HepG2 (cell line): Measurements from ENCODE around the gene RHOG. TPM values are rescaled to one million over a fixed set of nuclear protein-coding genes. Genes with fewer than 3 reads are reported as not detected.

ENCODE experiments used
- ATF7 ChIP-seq, 2 experiments: fragments of 450-650 bp in 1 of 2; sonication (generic) in 1 of 2; formaldehyde crosslinking in 1 of 2; IDR thresholded peaks; 2 replicates each; pipeline versions ENCODE4 v1.4.0 to v1.6.1; 2016 to 2020; ENCODE audit warnings: antibody characterized with exemption in 1 of 2, mild to moderate bottlenecking in 1 of 2, missing genetic modification reagents in 1 of 2
- ELF1 ChIP-seq: sonication (generic); formaldehyde crosslinking; IDR thresholded peaks from 2 replicates; pipeline ENCODE4 v1.4.0; 2020; ENCODE audit warnings: missing genetic modification reagents
- GATAD1 ChIP-seq: IDR thresholded peaks from 2 replicates; pipeline ENCODE4 v1.6.1; 2016; ENCODE audit warnings: missing genetic modification reagents, missing compliant biosample characterization
- HDAC2 ChIP-seq: sonication (generic); formaldehyde crosslinking; IDR thresholded peaks from 2 replicates; pipeline ENCODE4 v1.4.0; 2020; ENCODE audit warnings: missing genetic modification reagents
- KMT2B ChIP-seq: IDR thresholded peaks from 2 replicates; pipeline ENCODE4 v1.6.1; 2016; ENCODE audit warnings: missing genetic modification reagents, missing compliant biosample characterization
- MEF2D ChIP-seq: sonication (generic); formaldehyde crosslinking; IDR thresholded peaks from 2 replicates; pipeline ENCODE4 v1.5.1; 2020; ENCODE audit warnings: mild to moderate bottlenecking, missing genetic modification reagents
- NFRKB ChIP-seq: fragments of 450-650 bp; IDR thresholded peaks from 2 replicates; pipeline ENCODE4 v1.6.1; 2017
- POLR2A ChIP-seq, 2 experiments: IDR thresholded peaks; 2 replicates each; pipeline ENCODE4 v1.6.1; 2011; ENCODE audit warnings: low read depth in 2 of 2, low read length in 2 of 2, mild to moderate bottlenecking in 1 of 2, moderate library complexity in 1 of 2; ENCODE audit not compliant: insufficient read depth in 1 of 2
- PPARG ChIP-seq: conservative IDR thresholded peaks from 2 replicates; pipeline ENCODE4 v1.6.1; 2016; ENCODE audit warnings: missing biosample characterization, missing genetic modification reagents
- SALL1 ChIP-seq: sonication (generic); formaldehyde crosslinking; IDR thresholded peaks from 2 replicates; pipeline ENCODE4 v1.8.0; 2022; ENCODE audit warnings: mild to moderate bottlenecking, missing genetic modification reagents
- SP4 ChIP-seq: sonication (generic); formaldehyde crosslinking; IDR thresholded peaks from 2 replicates; pipeline ENCODE4 v1.8.1; 2023; ENCODE audit warnings: mild to moderate bottlenecking, missing genetic modification reagents
- YEATS2 ChIP-seq: sonication (generic); formaldehyde crosslinking; IDR thresholded peaks from 2 replicates; pipeline ENCODE4 v1.4.0; 2020; ENCODE audit warnings: missing genetic modification reagents, borderline replicate concordance
- YEATS4 ChIP-seq: sonication (generic); formaldehyde crosslinking; IDR thresholded peaks from 2 replicates; pipeline ENCODE4 v1.4.0; 2020; ENCODE audit warnings: missing genetic modification reagents, borderline replicate concordance
- ZFX ChIP-seq: sonication (generic); formaldehyde crosslinking; IDR thresholded peaks from 2 replicates; pipeline ENCODE4 v1.4.0; 2020; ENCODE audit warnings: mild to moderate bottlenecking, low read depth, missing genetic modification reagents, moderate library complexity
- ZNF30 ChIP-seq: sonication (generic); formaldehyde crosslinking; IDR thresholded peaks from 2 replicates; pipeline ENCODE4 v1.5.0; 2020; ENCODE audit warnings: mild to moderate bottlenecking, missing genetic modification reagents
- ZNF350 ChIP-seq: sonication (generic); formaldehyde crosslinking; IDR thresholded peaks from 2 replicates; pipeline ENCODE4 v1.4.0; 2020; ENCODE audit warnings: mild to moderate bottlenecking, low read depth, missing genetic modification reagents, borderline replicate concordance
- ZNF496 ChIP-seq: sonication (generic); formaldehyde crosslinking; IDR thresholded peaks from 2 replicates; pipeline ENCODE4 v1.8.1; 2023; ENCODE audit warnings: mild to moderate bottlenecking, moderate library complexity, missing genetic modification reagents; ENCODE audit not compliant: insufficient replicate concordance
- ZNF547 ChIP-seq: sonication (generic); formaldehyde crosslinking; IDR thresholded peaks from 2 replicates; pipeline ENCODE4 v1.5.1; 2020; ENCODE audit warnings: mild to moderate bottlenecking, missing genetic modification reagents
- ZNF776 ChIP-seq: sonication (generic); formaldehyde crosslinking; IDR thresholded peaks from 2 replicates; pipeline ENCODE4 v1.4.0; 2020; ENCODE audit warnings: mild to moderate bottlenecking, missing genetic modification reagents
- ZNF839 ChIP-seq: sonication (generic); formaldehyde crosslinking; IDR thresholded peaks from 2 replicates; pipeline ENCODE4 v1.4.0; 2020; ENCODE audit warnings: missing genetic modification reagents, mild to moderate bottlenecking, borderline replicate concordance
- ZSCAN20 ChIP-seq: sonication (generic); formaldehyde crosslinking; IDR thresholded peaks from 2 replicates; pipeline ENCODE4 v1.4.0; 2020; ENCODE audit warnings: missing genetic modification reagents, mild to moderate bottlenecking, borderline replicate concordance
- polyA plus RNA-seq, 8 experiments: library from polyadenylated mRNA; depleted of rRNA in 3 of 8; stranded (reverse) in 7 of 8; unstranded in 1 of 8; fragments of >200 nt; fragmentation: Illumina TruSeq in 4 of 8; extraction: Trizol in 4 of 8; gene quantifications; 2 replicates each; pipeline versions ENCODE4 v1.2.1 to v1.2.3, GENCODE V29; 2011 to 2016; ENCODE audit warnings: low read depth in 4 of 8, missing spikeins in 1 of 8, mixed read lengths in 1 of 8; ENCODE audit not compliant: insufficient read depth in 1 of 8
- total RNA-seq, 5 experiments: library from RNA; depleted of rRNA; stranded (reverse); fragments of >200 nt; fragmentation: Illumina TruSeq; extraction: Trizol; gene quantifications; 2 replicates each; pipeline ENCODE4 v1.2.3, GENCODE V29; 2016; ENCODE audit warnings: low read depth in 1 of 5
- TF ChIP-seq, protein P1 (sequence below): sonication (generic); formaldehyde crosslinking; IDR thresholded peaks from 2 replicates; pipeline ENCODE4 v1.4.0; 2020; ENCODE audit warnings: low read depth, mild to moderate bottlenecking, missing genetic modification reagents
- TF ChIP-seq, protein P2 (sequence below): sonication (generic); formaldehyde crosslinking; IDR thresholded peaks from 2 replicates; pipeline ENCODE4 v1.5.1; 2020; ENCODE audit warnings: mild to moderate bottlenecking, missing genetic modification reagents, moderate library complexity
- TF ChIP-seq, protein P3 (sequence below): sonication (generic); formaldehyde crosslinking; IDR thresholded peaks from 2 replicates; pipeline ENCODE4 v1.8.0; 2023; ENCODE audit warnings: mild to moderate bottlenecking, missing genetic modification reagents

RHOG gene
- total and polyA plus RNA-seq, 2 of the 13 experiments (the other 11 are each of a cell fraction or from before 2014, with no cell fraction given), result 7.7 to 23.4 TPM

DNA sequence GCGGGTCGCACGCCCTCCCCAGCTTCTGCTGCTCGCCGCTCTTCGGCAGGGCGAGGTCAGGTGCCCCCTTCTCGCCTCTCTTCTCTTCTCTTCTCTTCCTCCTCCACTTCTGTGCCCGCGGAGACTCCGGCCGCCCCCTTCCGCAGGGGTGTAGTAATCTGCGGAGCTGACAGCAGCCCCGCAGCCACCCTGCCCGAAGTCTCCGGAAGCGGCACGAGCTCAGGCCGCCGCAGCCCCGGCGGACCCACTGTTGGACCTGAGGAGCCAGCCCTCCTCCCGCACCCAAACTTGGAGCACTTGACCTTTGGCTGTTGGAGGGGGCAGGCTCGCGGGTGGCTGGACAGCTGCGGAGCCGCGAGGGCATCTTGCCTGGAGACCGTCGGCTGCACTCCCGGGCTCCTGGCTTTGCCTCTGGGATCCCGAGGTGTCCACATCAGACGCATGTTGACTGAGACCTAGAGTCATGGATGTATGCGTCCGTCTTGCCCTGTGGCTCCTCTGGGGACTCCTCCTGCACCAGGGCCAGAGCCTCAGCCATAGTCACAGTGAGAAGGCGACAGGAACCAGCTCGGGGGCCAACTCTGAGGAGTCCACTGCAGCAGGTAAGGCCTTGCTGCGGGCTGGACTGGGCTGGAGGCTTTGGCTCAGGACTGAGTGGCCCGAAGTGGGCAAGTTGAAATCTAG is 15.2 kb upstream of the RHOG start (continued):
- TF ChIP-seq, protein P1, sequence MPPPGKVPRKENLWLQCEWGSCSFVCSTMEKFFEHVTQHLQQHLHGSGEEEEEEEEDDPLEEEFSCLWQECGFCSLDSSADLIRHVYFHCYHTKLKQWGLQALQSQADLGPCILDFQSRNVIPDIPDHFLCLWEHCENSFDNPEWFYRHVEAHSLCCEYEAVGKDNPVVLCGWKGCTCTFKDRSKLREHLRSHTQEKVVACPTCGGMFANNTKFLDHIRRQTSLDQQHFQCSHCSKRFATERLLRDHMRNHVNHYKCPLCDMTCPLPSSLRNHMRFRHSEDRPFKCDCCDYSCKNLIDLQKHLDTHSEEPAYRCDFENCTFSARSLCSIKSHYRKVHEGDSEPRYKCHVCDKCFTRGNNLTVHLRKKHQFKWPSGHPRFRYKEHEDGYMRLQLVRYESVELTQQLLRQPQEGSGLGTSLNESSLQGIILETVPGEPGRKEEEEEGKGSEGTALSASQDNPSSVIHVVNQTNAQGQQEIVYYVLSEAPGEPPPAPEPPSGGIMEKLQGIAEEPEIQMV, result 0 out of 2 replicates have a peak, but pooled peaks have one; percentile 49
- 0 out of 2 replicates have a peak, but pooled peaks have one; percentile 10 for TF ChIP-seq PPARG (CRISPR knock-in tag)
- 0 out of 2 replicates have a peak, but pooled peaks have one; percentile 6 for TF ChIP-seq ZNF776 (CRISPR knock-in tag)
- peak; percentile 49 for TF ChIP-seq SALL1 (CRISPR knock-in tag)
- 0 out of 2 replicates have a peak, but pooled peaks have one; percentile 55 for TF ChIP-seq ZFX (CRISPR knock-in tag)
- TF ChIP-seq HDAC2 (CRISPR knock-in tag), result peak; percentile 61; the same call in 1 of the 2 replicates
- 0 out of 2 replicates have a peak, but pooled peaks have one; percentile 20 for TF ChIP-seq ZNF839
- peak; percentile 46 for TF ChIP-seq YEATS4 (CRISPR knock-in tag)
- TF ChIP-seq ZNF547 (CRISPR knock-in tag), result 0 out of 2 replicates have a peak, but pooled peaks have one; percentile 42
- peak; percentile 55; the same call in 1 of the 2 replicates for TF ChIP-seq KMT2B (CRISPR knock-in tag)
- no peak for TF ChIP-seq NFRKB
- peak in 1 of 2 experiments; percentile 38; a peak in 1 of 4 replicates for TF ChIP-seq POLR2A (IDR thresholded peaks at IDR 0.05; ENCODE audit: insufficient read depth in 1 of 2, low read depth in 2 of 2, low read length in 2 of 2)
- TF ChIP-seq MEF2D (CRISPR knock-in tag), result peak; percentile 51; the same call in 1 of the 2 replicates
- 0 out of 2 replicates have a peak, but pooled peaks have one; percentile 28 for TF ChIP-seq ZNF30 (CRISPR knock-in tag)
- TF ChIP-seq, protein P2, sequence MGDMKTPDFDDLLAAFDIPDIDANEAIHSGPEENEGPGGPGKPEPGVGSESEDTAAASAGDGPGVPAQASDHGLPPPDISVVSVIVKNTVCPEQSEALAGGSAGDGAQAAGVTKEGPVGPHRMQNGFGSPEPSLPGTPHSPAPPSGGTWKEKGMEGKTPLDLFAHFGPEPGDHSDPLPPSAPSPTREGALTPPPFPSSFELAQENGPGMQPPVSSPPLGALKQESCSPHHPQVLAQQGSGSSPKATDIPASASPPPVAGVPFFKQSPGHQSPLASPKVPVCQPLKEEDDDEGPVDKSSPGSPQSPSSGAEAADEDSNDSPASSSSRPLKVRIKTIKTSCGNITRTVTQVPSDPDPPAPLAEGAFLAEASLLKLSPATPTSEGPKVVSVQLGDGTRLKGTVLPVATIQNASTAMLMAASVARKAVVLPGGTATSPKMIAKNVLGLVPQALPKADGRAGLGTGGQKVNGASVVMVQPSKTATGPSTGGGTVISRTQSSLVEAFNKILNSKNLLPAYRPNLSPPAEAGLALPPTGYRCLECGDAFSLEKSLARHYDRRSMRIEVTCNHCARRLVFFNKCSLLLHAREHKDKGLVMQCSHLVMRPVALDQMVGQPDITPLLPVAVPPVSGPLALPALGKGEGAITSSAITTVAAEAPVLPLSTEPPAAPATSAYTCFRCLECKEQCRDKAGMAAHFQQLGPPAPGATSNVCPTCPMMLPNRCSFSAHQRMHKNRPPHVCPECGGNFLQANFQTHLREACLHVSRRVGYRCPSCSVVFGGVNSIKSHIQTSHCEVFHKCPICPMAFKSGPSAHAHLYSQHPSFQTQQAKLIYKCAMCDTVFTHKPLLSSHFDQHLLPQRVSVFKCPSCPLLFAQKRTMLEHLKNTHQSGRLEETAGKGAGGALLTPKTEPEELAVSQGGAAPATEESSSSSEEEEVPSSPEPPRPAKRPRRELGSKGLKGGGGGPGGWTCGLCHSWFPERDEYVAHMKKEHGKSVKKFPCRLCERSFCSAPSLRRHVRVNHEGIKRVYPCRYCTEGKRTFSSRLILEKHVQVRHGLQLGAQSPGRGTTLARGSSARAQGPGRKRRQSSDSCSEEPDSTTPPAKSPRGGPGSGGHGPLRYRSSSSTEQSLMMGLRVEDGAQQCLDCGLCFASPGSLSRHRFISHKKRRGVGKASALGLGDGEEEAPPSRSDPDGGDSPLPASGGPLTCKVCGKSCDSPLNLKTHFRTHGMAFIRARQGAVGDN (CRISPR knock-in tag), result peak; percentile 82
- TF ChIP-seq ZNF350 (CRISPR knock-in tag), result peak; percentile 72; the same call in 1 of the 2 replicates
- TF ChIP-seq GATAD1 (CRISPR knock-in tag), result no peak
- TF ChIP-seq ZNF496 (CRISPR knock-in tag), result no peak
- TF ChIP-seq YEATS2 (CRISPR knock-in tag), result peak; percentile 32; the same call in 1 of the 2 replicates
- no peak for TF ChIP-seq ATF7 (IDR thresholded peaks at IDR 0.05)
- peak; percentile 79 for TF ChIP-seq ATF7 (CRISPR knock-in tag; IDR thresholded peaks at IDR 0.05)
- TF ChIP-seq, protein P3, sequence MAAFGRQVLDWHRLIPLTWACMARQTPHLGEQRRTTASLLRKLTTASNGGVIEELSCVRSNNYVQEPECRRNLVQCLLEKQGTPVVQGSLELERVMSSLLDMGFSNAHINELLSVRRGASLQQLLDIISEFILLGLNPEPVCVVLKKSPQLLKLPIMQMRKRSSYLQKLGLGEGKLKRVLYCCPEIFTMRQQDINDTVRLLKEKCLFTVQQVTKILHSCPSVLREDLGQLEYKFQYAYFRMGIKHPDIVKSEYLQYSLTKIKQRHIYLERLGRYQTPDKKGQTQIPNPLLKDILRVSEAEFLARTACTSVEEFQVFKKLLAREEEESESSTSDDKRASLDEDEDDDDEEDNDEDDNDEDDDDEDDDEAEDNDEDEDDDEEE (CRISPR knock-in tag), result peak; percentile 43; the same call in 1 of the 2 replicates
- TF ChIP-seq ELF1 (CRISPR knock-in tag), result peak; percentile 27; the same call in 1 of the 2 replicates
- TF ChIP-seq SP4 (CRISPR knock-in tag), result 0 out of 2 replicates have a peak, but pooled peaks have one; percentile 22
- no peak for TF ChIP-seq ZSCAN20 (CRISPR knock-in tag)
